AG20443 (cell line): ENCODE measurements around the gene CRYBB2.
A peak's percentile ranks its signal among the peaks of the same experiment; 100 is the strongest.
"Not testable (repeated sequence)": the region's sequence is repeated elsewhere in the genome, so short reads cannot be mapped to it uniquely, and the experiment has no call there.

Source experiments
- DNase-seq: peaks from one replicate; pipeline ENCODE4 v3.0.0; 2012; ENCODE audit warnings: low spot score, mixed read lengths

The CRYBB2 gene

GRCh38 chr22:25199731-25200520 lies 19.5 kb upstream of the CRYBB2 start, which contains the start of gene CRYBB3:
TSS of gene CRYBB3 (plus strand) at chr22:25199858. CDS start at chr22:25201397, 1,539 bp downstream.
- DNase-seq, result no peak

GRCh38 chr22:25200967-25201366 lies 18.5 kb upstream of the CRYBB2 start:
- DNase-seq, result no peak

GRCh38 chr22:25201557-25202273 lies 17.7 kb upstream of the CRYBB2 start:
- no peak for DNase-seq

GRCh38 chr22:25202290-25202921 lies 17.0 kb upstream of the CRYBB2 start:
- DNase-seq, result peak; percentile 82

- no peak for DNase-seq
These were observed 16.4 kb upstream of the CRYBB2 start for GRCh38 chr22:25203082-25203481.

- not testable (repeated sequence) for DNase-seq
These were observed 14.9 kb upstream of the CRYBB2 start for GRCh38 chr22:25204547-25204946.

GRCh38 chr22:25205847-25206246 lies 13.6 kb upstream of the CRYBB2 start:
- DNase-seq, result no peak

- DNase-seq, result no peak
These were observed 12.4 kb upstream of the CRYBB2 start for GRCh38 chr22:25206998-25207397.

GRCh38 chr22:25207553-25208157 lies 11.8 kb upstream of the CRYBB2 start:
- no peak for DNase-seq

GRCh38 chr22:25208328-25208727 lies 11.1 kb upstream of the CRYBB2 start:
- DNase-seq, result no peak

GRCh38 chr22:25208743-25209505 lies 10.5 kb upstream of the CRYBB2 start:
- no peak for DNase-seq

GRCh38 chr22:25210793-25211192 lies 8.6 kb upstream of the CRYBB2 start:
- no peak for DNase-seq

GRCh38 chr22:25212337-25212736 lies 7.1 kb upstream of the CRYBB2 start:
- no peak for DNase-seq

GRCh38 chr22:25213221-25213620 lies 6.2 kb upstream of the CRYBB2 start:
- DNase-seq, result no peak

GRCh38 chr22:25216230-25216629 lies 3.2 kb upstream of the CRYBB2 start:
- no peak for DNase-seq

GRCh38 chr22:25219948-25220442 lies 556 bp downstream of the CRYBB2 start:
- no peak for DNase-seq

GRCh38 chr22:25221790-25222189 lies 2.4 kb downstream of the CRYBB2 start:
- DNase-seq, result no peak

- no peak for DNase-seq
These were observed 3.9 kb downstream of the CRYBB2 start for GRCh38 chr22:25223269-25223850.

GRCh38 chr22:25228822-25229221 lies 9.4 kb downstream of the CRYBB2 start:
- no peak for DNase-seq

- DNase-seq, result not testable (repeated sequence)
These were observed 11.3 kb downstream of the CRYBB2 start for GRCh38 chr22:25230760-25231159.

- peak; percentile 56 for DNase-seq
These were observed 12.9 kb downstream of the CRYBB2 start for GRCh38 chr22:25232301-25232700.
